Measurements from ENCODE around the gene ZNF502. TPM values are rescaled to one million over a fixed set of nuclear protein-coding genes. Genes with fewer than 3 reads are reported as not detected.

ZNF502 gene
- total and polyA plus RNA-seq, 2 of the 8 experiments (the other 6 are each of a cell fraction or from before 2014, with no cell fraction given), result 1.5 to 3.8 TPM

GRCh38 chr3:44687898-44688297, 24.6 kb upstream of the ZNF502 start (continued):
- no peak for TF ChIP-seq YY1 (IDR thresholded peaks at IDR 0.05; ENCODE audit: low read depth, low read length)
- no peak for TF ChIP-seq CBX8 (IDR thresholded peaks at IDR 0.05; ENCODE audit: borderline replicate concordance, low read depth, low read length)
- no peak for TF ChIP-seq JUN (IDR thresholded peaks at IDR 0.05; ENCODE audit: low read depth, low read length)
- TF ChIP-seq CBX5 (IDR thresholded peaks at IDR 0.05; ENCODE audit: low read depth, low read length), result no peak
- TF ChIP-seq TCF12 (IDR thresholded peaks at IDR 0.05; ENCODE audit: low read depth, low read length), result no peak
- TF ChIP-seq POLR2A (IDR thresholded peaks at IDR 0.05; ENCODE audit: control extremely low read depth in 1 of 2, low read depth in 2 of 2, low read length in 2 of 2), result no peak
- no peak for TF ChIP-seq SAP30 (IDR thresholded peaks at IDR 0.05; ENCODE audit: insufficient read depth, insufficient replicate concordance, low read length)
- TF ChIP-seq, protein P1, sequence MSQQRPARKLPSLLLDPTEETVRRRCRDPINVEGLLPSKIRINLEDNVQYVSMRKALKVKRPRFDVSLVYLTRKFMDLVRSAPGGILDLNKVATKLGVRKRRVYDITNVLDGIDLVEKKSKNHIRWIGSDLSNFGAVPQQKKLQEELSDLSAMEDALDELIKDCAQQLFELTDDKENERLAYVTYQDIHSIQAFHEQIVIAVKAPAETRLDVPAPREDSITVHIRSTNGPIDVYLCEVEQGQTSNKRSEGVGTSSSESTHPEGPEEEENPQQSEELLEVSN (IDR thresholded peaks at IDR 0.05), result no peak

All from H1 (cell line).